MV-4-11 (cell line): ENCODE measurements around the gene SSNA1.

ENCODE experiments used
- DNase-seq: peaks from one replicate; lab custom pipeline; 2025; lab: John Stamatoyannopoulos, UW

Gene SSNA1

DNA sequence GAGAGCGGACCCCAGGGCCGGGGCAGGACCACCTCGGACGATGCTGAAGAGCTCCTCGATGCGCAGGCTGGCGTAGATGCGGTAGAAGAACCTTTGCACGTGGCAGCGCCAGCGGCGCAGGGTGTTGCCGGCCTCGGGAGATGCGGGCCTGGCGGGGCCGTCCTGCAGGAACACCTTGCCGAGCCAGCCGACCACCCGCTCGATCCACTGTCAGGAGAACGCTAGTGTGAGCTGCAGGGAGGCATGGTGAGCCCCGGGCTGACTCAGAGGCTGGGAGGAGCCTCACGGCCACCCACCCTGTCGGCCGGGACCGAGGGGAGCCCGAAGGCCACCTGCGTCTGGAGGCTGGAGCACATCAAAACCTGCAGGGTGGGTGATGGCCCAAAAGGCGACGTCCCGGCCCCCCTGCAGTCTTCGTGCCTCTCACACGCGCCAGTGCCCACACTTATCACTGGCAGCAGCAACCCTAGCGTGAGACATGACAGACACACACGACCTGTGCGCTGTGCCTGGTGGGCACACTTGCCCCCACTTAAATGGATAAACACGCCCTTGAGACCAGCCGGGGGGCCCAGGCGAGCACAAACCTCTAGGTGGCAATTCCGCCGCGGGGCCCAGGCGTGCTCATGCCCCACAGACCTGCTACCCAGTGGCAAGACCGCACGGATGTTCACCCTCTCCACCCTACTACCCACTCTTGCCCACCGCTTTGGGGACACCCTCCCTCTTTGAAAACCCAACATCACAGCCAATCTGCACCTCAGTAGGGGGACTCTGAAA is 3.4 kb upstream of the SSNA1 start:
- DNase-seq, result no peak

DNA sequence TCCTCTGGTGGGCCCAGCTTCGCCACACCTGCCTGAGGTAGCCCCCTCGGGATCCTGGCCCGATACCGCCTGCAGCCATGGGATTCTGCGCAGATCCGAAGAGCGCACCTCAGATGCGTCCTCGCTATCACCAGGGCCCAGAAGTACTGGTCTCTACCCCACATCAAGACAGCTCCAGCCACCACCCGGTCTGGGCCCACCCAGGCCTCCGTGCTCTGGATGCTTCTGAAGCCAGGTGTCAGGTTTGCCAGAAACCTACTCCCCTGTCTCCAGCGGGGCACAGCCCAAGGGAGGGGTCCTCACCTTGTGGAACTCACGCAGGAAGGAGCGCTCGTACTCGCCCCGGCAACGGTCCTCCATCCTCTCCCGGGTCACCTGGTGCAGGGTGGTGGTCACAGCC is 2.6 kb upstream of the SSNA1 start:
- DNase-seq, result no peak

- no peak for DNase-seq
These were observed 2.1 kb upstream of the SSNA1 start for GRCh38 chr9:137186385-137186784.

DNA sequence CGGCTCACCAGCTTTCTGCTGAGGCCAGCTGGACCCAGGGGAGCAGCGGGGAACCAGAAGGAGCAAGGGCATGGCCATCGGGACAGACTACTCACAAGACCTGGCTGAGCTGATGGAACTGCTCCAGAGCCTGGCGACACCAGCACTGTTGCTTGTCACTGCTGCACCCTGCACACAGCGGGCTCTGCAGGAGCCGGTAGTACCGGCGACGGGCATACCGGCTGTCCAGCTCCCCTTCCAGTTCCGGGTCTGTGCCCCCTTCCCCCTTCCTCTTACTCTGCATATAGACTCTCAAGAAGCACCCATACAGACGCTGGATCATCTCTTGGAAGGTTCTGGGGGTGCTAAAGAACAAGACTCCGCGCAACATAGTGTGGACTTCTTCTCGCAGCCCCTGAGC is 1.1 kb upstream of the SSNA1 start:
- DNase-seq, result no peak

DNA sequence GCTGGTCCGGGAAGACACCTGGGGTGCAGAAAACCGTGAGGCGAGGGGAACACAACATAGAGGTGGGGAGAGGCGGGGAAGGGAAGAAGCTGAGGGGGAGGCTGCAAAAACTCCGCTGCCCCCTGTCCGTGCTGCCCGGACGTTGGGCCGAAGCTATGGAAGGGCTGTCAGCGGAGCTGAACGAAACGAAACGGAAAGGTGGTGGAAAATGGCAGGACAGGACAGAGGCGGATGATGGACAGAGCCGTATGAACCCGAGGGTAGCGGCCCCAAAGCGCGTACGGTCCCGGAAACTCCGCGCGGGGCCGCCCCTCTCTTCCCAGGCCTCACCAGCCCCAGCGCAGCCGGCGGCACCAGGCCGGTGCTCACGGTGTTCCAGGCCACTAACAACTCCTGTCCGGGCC is 388 bp upstream of the SSNA1 start:
- DNase-seq, result no peak

DNA sequence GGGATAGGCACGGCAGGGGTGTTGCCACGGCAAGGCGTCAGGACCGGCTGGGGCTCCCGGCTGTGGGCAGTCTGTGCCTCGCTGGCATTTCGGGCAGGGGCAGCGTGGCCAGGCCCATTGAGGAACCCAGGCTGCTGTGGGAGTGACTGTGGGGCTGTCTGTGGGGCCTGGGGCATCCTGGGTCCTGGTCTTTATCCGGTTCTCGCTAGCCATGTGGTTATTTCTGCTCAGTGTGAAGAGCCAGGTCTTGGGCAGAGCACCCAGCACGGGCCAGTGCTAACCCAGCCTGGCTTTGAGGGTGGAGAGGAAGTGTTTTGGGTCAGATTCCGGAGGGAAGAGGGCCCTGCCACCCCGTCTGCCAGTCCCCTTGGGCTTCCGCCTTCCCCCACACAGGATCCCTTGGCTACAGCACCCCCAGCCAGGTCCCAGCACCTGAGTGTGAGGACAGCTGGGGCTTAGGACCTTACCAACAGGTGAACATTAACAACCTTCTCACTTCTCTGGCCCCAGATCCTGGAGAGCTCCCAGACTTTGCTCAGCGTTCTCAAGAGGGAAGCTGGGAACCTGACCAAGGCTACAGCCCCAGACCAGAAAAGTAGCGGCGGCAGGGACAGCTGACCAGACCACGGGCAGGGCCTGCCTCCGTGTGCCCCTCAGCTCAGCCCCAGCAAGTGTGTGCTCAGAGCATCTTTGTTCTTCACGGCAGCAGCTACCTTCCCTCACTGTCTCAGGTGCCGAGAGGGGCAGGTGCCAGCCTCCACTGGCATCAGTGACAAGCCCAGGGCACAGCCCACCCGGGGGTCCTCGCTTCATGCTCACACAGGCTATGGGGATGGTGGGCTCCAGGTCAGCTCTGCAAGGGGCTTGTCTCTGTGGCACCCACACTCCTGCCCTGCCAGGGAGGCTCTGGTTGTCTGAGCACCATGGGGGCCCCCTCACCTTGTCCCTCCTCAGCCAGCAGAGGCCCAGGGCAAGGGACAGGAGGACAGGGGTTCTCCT is 1.1 kb downstream of the SSNA1 start:
- no peak for DNase-seq

DNA sequence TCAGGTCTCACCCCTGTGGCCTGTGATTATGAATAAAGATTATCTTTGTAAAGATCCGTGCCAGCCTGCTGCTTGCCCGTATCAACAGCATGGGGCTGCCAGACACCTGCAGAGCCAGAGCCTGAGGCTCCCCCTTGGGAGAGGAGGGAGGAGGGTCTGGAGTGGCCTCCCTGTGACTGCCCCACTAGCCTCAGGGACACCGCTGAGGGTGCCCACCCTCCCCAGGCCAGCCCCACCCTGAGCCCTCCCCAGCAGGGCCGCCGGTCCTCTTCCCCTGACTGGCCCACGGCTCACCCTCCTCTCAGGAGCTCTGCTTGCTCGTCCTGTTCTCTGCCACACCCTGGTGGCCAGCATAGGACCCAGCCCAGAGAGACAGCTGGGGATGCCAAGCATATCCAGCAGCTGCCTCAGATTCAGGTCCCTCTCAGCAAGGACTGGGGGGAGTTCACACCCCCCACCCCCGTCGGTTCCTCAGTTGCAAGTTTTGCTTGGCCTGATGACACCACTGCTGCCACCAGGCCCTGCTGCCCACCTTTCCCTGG is 1.9 kb downstream of the SSNA1 start:
- no peak for DNase-seq

DNA sequence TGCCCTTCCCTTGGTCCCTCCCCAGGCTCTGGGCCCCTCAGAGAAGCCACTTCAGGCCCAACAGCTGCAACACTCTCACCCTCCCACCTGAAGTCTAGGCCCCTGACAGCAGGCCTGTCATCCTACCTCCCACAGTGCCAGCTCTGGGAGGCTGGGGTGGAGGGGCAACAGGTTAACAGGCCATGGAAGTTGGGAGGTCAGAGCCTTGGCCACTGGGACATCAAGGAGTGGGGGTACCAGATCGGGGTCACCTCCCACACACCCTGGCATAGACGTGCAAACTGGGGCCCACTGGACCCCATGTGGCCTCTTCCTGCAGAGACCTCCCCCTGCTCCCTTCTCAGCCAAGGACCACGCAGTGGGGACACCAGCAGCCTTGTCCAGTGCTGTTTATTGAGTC is 2.8 kb downstream of the SSNA1 start:
- DNase-seq, result no peak

DNA sequence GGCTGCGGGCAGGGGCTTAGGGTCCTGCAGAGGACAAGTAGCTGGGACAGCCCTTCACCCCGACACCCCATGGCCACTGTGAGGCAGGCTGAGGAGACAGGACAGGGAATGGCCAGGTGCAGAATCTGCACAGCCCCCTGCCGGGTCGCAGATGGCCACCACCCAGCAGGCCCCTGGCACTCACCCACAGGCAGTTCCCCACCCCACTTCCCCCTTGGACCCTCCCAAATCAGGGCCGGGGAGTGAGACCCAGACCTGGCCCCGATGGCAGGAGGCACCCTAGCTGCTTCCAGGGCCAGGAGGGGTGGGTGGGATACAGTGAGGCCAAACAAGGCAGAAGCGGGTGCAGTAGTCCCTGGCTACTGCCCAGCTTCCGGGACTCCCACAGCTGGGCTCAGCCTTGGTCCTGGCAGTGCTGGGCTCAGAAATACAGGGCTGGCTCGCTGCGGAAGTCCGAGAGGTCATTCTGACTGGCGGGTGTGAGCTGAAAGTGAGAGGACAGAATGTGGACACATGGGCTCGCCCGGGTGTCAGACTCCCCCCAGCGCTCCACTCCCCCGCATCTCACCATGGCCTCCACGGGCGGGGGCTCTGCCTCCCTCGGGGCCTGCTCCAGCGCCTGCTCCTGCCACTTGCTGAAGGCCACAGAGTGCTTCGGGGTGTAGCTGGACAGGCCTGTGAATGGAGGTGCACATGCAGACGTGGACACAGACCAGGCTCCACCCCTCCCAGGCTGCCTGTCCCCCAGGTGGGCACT is 3.4 kb downstream of the SSNA1 start:
- DNase-seq, result no peak

DNA sequence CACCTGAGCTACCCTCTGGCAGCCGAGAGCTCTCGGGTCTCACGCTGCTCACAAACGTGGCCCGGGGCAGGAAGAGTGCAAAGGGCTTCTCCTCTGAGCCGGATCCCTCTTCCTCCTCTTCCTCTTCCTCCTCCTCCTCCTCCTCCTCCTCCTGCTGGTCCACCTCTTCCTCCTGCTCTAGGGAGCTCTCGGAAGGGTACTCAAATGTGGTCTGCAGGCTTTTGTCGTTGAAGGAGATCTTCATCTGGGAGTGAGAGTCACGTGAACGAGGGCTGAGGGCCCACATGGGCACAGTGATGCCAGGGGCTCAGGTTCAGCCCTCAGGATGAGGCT is 3.9 kb downstream of the SSNA1 start:
- no peak for DNase-seq

GRCh38 chr9:137192859-137193258 is 4.4 kb downstream of the SSNA1 start:
- DNase-seq, result no peak

DNA sequence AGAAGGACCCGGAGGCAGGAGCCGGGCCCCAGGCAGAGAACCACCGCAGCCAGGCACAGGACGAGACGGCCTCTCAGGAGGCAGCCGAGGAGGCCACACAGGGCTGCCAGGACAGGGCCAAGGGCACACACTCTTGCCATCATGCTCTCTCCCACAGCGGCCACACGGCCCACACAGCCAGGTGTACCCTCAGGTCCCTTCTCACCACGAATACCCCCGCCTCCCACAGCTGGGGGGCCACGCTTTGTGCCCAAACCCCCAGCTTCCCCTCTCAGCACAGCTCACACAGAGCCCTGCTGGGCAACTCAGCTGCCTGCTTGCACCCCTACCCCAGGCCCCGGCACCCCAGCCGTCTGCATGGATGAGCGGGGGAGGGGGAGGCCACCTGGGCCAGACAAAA is 5.3 kb downstream of the SSNA1 start:
- DNase-seq, result no peak

DNA sequence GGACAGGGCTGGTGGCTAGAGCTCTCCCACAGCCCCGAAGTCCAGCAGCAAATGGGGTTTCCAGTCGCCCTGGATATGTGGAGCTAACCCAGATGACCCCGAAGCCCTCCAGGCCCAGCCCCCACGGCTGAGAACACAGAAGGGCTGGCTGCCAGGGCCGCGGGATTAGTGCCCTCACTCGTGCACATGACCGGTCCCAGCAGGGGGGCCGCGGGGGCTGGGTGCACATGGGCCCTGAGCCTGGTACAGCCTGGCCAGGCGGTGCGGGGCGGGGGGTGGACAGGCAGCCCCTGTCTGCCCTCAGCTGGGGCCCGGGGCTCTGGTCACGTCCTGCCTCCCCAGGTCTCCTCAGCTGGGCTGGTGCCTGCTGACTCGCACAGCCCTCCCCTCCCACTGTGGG is 5.9 kb downstream of the SSNA1 start:
- no peak for DNase-seq

DNA sequence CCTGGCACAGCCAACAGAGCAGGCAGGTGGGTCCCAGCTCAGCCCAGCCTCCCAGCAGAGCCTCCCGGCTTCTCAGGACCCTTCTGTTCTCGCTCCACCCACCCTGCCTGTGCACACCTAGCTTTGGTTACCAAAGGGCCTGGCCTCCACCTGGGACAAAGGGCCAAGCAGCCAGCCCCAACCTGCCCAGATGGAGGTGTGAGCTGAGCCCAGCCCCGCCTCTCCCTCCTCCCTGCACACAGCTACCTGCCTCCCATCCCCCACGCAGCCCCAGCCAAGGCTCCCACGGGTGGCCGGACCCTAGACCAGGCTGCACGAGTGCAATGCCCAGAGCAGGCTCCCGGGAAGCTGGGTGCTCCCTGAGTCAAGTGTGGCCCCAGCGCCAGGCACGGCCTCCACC is 6.4 kb downstream of the SSNA1 start:
- DNase-seq, result no peak

DNA sequence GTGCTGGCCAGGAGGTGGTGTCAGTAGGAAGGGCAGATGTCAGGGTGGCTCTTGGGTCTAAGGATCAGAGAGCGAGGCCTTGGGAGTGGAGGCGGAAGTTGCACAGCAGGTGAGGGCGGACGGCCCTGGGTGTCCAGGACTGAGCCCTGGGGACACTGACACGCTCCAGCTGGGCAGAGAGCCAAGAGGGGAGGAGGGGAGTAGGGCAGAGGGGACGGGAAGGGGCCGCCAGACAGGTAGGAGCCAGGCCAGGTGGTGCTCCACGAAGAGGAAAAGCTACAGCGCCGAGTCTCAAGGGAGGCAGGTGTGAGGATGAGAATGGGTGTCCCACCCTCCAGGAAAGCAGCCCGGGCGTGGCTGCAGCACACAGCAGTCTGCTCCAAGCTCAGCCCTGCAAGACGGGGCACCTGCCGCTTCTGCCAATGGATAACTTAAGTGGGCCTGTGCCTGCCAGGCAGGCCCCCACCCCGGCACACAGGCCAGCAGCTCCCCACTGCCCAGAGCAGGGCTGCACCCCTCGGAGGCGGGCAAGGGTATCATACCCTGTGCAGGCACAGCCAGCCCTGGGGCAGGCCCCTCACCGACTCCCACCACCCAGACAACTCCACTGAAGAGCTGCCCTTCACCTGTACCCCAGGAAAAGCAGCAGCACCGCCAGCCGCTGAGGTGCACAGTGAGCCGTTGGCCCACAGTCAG is 7.2 kb downstream of the SSNA1 start:
- DNase-seq, result no peak

- no peak for DNase-seq
These were observed 9.8 kb downstream of the SSNA1 start for GRCh38 chr9:137198051-137198901.

DNA sequence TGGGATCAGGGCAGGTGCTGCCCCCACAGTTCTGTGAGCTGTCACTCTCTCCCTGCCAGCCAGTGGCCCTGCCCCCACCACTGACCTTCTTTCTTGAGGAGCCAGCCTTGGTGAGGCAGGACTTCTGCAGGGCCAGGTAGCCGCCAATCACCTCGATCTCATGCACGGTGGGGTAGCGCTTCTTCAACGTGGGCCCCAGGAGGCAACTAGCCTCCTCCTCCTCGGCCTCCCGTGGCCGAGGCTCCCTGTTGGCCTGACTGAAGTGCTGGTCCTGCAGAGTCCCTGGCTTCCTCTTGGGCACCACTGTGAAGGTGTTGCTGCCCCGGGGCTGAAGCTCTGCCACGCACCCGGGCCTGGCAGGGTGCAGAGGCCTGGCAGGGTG is 10.4 kb downstream of the SSNA1 start:
- no peak for DNase-seq

DNA sequence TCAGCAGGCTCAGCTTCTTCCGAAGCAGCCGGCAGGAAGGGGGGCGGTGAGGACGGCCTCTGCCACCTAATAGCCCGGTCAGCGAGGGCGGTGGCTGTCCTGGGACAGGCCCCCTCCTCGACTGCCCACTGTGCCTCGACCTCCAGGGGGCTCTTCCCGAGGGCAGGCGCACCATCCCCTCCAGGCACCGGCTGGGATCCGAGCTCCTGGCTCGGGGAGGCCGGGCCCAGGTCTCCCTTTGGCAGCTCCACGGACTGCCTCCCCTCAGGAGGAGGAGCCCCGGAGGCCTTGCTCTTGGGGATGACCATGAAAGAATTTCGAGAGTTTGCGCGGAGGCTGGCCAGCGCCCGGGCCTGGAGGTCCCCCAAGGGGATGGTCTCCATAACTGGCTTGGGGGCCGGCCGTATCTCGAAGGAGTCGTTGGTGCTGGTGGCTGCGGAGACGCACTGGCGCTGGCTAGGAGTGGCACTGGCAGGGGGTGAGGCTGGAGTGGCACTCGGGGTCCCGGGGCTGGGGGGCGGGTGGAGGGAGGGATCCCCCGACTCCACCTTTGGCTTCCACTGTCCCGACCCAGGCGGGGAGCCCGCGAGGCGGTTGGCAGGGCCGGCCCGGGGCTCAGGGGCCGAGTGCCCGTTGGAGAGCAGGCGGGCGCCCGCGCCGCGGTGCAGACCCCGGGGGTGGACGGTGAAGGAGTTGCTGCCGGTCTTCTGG is 11.1 kb downstream of the SSNA1 start:
- no peak for DNase-seq

DNA sequence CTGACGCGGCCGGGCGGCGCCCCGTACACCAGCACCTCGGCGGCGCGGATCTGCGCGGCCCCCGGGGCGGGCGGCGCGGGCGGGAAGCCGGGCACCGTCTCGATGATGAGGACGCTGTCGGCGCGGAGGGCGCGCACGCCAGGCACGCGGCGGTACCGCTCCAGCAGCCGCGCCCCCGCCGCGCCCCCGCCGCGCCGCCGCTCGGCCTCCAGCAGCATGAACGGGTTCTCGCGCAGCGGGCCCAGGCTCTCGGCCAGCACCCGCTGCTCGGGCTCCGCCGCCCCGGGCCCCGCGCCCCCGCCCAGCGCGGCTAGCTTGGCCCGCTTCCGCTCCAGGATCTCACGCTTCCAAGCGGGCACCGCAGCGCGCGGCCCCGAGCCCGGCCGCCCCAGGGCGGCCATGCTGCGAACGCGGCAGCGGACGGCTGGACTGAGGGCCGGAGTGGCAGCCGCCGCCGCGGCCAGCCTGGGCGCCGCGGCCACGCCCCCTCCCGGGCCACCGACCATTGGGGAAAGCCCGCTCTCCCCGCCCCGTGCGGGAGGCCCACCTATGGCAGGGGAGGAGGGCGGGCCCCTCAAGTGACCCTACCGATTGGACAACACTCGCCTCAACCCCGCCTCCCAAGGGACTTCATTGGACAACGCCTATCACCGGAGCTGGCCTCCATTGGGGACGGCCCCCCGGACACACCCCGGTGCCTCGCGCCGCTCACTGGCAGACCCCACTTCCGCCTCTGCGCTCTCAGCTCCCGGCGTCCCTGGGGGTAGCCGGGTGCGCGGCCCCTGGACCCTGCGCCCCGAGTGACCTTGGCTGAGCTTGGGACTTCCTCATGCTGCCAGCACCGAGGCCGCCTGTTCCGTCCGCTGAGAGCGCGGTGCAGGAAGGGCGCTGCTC is 12.1 kb downstream of the SSNA1 start, which contains the start of gene TPRN:
TSS of gene TPRN (minus strand) at position 431 of the 894 bp plus-strand sequence. CDS start at position 401, 30 bp downstream.
- peak; percentile 99 for DNase-seq
